Large intestine (tissue), 3 donors: ENCODE measurements around the gene KBTBD12. TPM values are rescaled to one million over a fixed set of nuclear protein-coding genes. Genes with fewer than 3 reads are reported as not detected.
"Not testable (repeated sequence)": the region's sequence is repeated elsewhere in the genome, so short reads cannot be mapped to it uniquely, and the experiment has no call there.

Experiments
- DNase-seq, 2 donors: peaks; one replicate each; pipeline versions ENCODE4 v3.0.0 to v3.0.0-alpha.2; 2013
- H3K27ac ChIP-seq: one replicate; pipeline ENCODE4 v1.5.1; 2013; ENCODE audit warnings: low read length
- H3K27me3 ChIP-seq: 2 replicates; pipeline ENCODE4 v1.6.1; 2013; ENCODE audit warnings: low read length; ENCODE audit not compliant: control insufficient read depth, insufficient read depth
- H3K36me3 ChIP-seq: 2 replicates; pipeline ENCODE4 v1.6.1; 2013; ENCODE audit warnings: low read length; ENCODE audit not compliant: control insufficient read depth, insufficient read depth
- H3K4me1 ChIP-seq: one replicate; pipeline ENCODE4 v1.6.1; 2013; ENCODE audit warnings: low read length; ENCODE audit not compliant: control insufficient read depth, insufficient read depth
- H3K4me3 ChIP-seq: one replicate; pipeline ENCODE4 v1.5.1; 2013; ENCODE audit warnings: low read length
- H3K9me3 ChIP-seq: one replicate; pipeline ENCODE4 v1.6.1; 2013; ENCODE audit warnings: mild to moderate bottlenecking, low read depth, low read length, moderate library complexity; ENCODE audit not compliant: control insufficient read depth
- WGBS: methylation state at CpG from one replicate; pipeline ENCODE4 v1.1.5; 2013; ENCODE audit warnings: low lambda C conversion rate; ENCODE audit not compliant: insufficient coverage; 5-methylcytosine and 5-hydroxymethylcytosine counted together
- polyA plus RNA-seq: library from polyadenylated mRNA; unstranded; fragments of 120-200 nt; gene quantifications from one replicate; pipeline ENCODE4 v1.2.1, GENCODE V29; 2013

The KBTBD12 gene
- polyA plus RNA-seq, 1 donor, result 0.52 TPM

DNA sequence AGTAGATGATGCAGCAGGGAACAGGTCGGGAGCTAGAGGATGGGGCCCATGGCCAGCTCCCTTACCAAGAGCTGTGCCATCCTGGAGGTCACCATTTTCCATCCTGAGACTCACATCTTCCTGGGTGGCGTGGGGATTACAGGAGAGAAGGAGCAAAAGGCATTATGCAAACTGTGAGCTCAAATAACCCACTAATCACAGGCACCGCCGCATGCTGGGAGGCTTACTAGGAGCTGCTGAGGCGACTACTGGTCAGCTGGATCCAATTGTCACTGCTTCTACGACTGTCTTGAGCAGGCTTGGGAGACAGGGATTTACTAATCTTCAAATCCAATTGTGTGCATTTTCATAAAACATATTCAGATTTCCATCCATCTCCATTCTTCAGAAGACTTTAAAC lies 12.5 kb upstream of the KBTBD12 start:
- WGBS, result 0% methylated on average over 1 of the region's 6 CpGs
- DNase-seq, result no peak
- Histone ChIP-seq H3K27me3 (no peaks in the 10 kb centered on the region), H3K9me3 (no peaks in the 10 kb centered on the region), H3K4me1 (peaks cover 12% of the 10 kb centered on the region), H3K4me3 (no peak overlapping the region), H3K36me3 (no peaks in the 10 kb centered on the region), H3K27ac (no peak overlapping the region)

DNA sequence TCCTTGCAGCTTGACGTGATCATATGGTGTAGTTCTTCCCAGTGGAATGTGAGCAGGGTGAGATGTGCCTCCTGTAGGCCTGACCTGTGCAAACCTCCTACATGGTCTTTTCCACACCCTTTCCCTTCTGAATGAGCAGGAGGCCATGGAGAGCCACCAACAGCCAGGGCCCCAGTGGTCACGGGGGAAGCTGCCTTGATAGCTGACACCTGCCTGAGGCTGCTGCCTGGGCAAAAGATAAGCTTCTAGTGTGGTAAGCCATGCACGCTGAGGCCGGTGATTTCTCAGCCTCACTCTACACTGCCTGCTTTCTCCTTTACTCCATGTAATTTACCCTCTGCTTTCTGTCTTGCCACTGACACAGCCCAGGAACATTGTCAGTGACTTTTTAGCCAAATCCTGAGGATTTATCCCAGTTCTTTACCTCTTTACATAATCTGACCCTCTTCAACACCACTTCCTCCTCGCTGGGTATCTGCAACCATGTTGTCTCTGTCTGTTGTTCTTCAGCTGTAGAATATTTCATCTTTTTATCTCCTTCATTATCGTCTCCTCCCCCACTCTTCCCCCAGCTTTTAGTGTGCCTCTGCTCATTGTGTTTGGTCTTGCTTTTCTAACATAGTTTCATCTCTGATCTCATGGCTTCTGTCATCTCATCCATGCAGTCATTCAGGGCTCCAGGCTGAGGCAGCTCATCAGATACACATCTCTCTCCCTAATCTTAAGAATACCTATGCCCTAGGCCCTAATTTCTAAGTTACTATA lies 11.2 kb upstream of the KBTBD12 start:
- no peaks in the 10 kb centered on the region for H3K36me3 ChIP-seq
- peak; percentile 64 to 82 for DNase-seq
- H3K27me3 ChIP-seq, result no peaks in the 10 kb centered on the region
- no CpG with 5 or more reads among the region's 6 CpGs for WGBS
- H3K4me1 ChIP-seq, result peaks cover 12% of the 10 kb centered on the region
- H3K27ac ChIP-seq, result peak overlapping the region; percentile 84
- no peak overlapping the region for H3K4me3 ChIP-seq
- H3K9me3 ChIP-seq, result no peaks in the 10 kb centered on the region

DNA sequence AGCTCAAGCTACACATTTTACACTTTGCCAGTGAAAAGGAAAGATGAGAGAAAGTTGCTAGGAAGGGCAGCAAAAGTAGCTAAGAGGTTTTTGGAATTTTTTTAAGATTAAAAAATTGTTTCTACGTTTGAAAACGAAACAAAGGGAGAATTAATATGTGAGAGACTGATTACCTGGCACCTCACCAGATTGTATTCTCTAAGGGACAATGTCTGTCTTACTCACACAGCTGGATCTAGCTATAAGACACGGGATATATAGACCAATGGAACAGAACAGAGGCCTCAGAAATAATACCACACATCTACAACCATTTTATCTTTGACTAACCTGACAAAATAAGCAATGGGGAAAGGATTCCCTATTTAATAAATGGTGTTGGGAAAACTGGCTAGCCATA lies 9.5 kb upstream of the KBTBD12 start:
- H3K27ac ChIP-seq, result no peak overlapping the region
- no peak overlapping the region for H3K4me3 ChIP-seq
- 80% methylated on average over 1 of the region's 3 CpGs for WGBS
- no peaks in the 10 kb centered on the region for H3K9me3 ChIP-seq
- DNase-seq, result no peak
- no peaks in the 10 kb centered on the region for H3K27me3 ChIP-seq
- H3K36me3 ChIP-seq, result no peaks in the 10 kb centered on the region
- peaks cover 12% of the 10 kb centered on the region for H3K4me1 ChIP-seq

DNA sequence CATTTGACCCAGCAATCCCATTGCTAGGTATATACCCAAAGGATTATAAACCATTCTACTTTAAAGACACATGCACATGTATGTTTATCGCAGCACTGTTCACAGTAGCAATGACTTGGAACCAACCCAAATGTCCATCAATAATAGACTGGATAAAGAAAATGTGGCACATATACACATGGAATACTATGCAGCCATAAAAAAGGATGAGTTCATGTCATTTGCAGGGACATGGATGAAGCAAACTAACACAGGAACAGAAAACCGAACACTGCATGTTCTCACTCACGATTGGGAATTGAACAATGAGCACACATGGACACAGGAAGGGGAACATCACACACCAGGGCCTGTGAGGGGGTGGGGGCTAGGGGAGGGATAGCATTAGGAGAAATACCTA lies 8.4 kb upstream of the KBTBD12 start:
- H3K27ac ChIP-seq, H3K4me3 ChIP-seq, H3K9me3 ChIP-seq, DNase-seq, H3K27me3 ChIP-seq, H3K36me3 ChIP-seq: not testable (repeated sequence)
- WGBS, result no CpG with 5 or more reads among the region's 3 CpGs
- H3K4me1 ChIP-seq, result peaks cover 13% of the 10 kb centered on the region

DNA sequence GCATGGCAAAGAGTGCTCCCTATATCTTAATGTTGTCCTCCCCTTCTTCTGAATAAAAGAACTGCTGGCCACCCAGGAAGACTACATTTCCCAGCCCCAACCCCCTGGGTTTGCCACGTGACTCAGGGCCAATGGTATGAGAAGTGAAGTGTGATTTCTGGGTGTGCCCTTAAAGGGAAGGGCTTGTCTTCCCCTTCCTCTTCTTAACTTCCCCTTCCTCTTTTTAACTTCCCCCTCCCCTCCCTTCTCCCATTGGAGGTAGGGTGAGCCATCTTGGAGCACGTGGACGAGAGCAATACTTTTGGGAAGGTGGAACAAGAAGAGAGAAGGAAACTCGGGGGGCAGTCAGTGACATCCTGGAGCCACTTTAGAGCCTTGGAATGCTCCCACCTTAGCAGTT lies 6.8 kb upstream of the KBTBD12 start:
- H3K9me3 ChIP-seq, result no peaks in the 10 kb centered on the region
- no peaks in the 10 kb centered on the region for H3K36me3 ChIP-seq
- no peak overlapping the region for H3K27ac ChIP-seq
- no peak for DNase-seq
- peaks cover 15% of the 10 kb centered on the region for H3K4me1 ChIP-seq
- no peaks in the 10 kb centered on the region for H3K27me3 ChIP-seq
- WGBS, result no CpG with 5 or more reads among the region's 4 CpGs
- H3K4me3 ChIP-seq, result no peak overlapping the region

DNA sequence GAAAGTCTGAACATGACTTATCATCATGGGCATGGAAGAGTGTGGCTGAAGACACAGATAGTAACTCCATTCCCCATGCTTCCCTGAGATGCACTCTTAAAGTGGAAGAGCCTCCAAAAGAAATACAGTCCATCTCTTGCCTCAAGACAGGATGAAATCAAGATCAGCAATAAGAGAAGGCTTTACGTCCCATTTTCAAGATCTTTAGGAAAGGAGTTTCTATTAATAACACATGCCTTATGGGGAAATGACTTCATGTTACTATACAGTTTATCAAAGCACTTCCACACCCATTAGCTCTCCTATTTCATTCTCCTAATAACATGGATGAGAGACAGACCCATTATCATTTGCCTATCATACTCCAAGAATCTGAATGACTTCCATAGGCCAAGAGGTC lies 6.1 kb upstream of the KBTBD12 start:
- Histone ChIP-seq H3K9me3 (no peaks in the 10 kb centered on the region), H3K4me1 (peaks cover 7% of the 10 kb centered on the region), H3K36me3 (no peaks in the 10 kb centered on the region), H3K27me3 (no peaks in the 10 kb centered on the region), H3K4me3 (no peak overlapping the region), H3K27ac (no peak overlapping the region)
- no CpG with 5 or more reads among the region's 1 CpG for whole genome bisulfite sequencing
- no peak for DNase-seq

DNA sequence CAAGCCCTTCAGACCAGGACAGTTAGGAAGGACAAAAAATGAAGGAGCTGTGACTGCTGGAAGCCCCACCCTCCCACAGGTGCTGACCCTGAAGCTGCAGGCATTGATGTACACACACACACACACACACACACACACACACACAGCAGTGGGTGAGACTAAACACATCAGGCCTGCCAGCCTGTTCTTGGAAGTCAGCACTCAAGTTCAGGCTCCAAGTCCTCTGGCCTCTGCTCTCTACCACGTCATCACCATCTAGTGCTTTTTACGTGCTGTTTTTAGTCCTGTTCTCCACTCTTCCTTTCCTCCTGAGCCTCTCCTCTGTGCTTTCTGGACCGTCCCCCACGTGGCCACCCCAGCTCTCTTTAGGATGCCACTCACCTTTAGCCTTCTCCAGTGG lies 5.4 kb upstream of the KBTBD12 start:
- H3K9me3 ChIP-seq, result no peaks in the 10 kb centered on the region
- no CpG with 5 or more reads among the region's 4 CpGs for WGBS
- no peak overlapping the region for H3K27ac ChIP-seq
- H3K36me3 ChIP-seq, result no peaks in the 10 kb centered on the region
- no peak for DNase-seq
- no peak overlapping the region for H3K4me3 ChIP-seq
- no peaks in the 10 kb centered on the region for H3K27me3 ChIP-seq
- H3K4me1 ChIP-seq, result peaks cover 7% of the 10 kb centered on the region

DNA sequence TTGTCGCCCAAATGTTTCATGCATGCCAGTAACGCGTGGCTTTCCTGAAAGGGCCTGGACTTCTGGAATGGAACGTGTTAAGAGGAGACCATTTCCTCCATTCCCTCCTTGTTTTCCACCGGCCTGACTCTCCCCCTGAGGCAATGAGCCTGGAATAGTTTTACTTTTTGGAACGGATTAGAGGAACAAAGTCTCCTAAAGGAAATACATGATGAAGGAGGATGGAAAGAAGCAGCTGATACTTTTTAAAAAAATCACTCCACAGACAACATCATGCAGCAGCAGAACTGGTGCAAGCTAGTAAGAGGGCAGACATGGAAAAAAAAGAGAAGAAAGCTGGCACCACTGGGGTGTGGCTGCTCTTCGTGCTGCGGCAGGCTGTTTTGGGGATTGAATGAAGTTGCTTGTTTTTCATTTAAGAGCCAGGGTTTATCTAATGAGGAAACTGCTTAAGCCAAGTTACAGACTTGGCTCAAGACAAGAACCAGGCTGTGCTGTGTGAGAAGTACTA lies 3.6 kb upstream of the KBTBD12 start:
- Histone ChIP-seq H3K4me3 (no peak overlapping the region), H3K27ac (no peak overlapping the region), H3K4me1 (peaks cover 16% of the 10 kb centered on the region), H3K9me3 (peaks cover 8% of the 10 kb centered on the region), H3K27me3 (peaks cover 9% of the 10 kb centered on the region), H3K36me3 (no peaks in the 10 kb centered on the region)
- WGBS, result 62% methylated on average over 4 of the region's 8 CpGs
- no peak for DNase-seq

DNA sequence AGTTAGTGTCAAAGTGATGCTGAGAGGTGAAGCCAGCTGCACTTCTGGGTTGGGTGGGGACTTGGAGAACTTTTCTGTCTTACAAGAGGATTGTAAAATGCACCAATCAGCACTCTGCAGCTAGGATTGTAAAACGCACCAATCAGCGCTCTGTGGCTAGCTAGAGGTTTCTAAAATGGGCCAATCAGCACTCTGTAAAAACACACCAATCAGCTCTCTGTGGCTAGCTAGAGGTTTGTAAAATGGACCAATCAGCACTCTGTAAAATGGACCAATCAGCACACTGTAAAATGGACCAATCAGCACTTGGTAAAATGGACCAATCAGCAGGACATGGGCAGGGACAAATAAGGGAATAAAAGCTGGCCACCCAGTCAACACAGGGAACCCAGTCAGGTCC lies 1.2 kb upstream of the KBTBD12 start:
- not testable (repeated sequence) for H3K27me3 ChIP-seq, H3K27ac ChIP-seq, DNase-seq, H3K4me3 ChIP-seq, H3K9me3 ChIP-seq, H3K36me3 ChIP-seq
- peaks cover 16% of the 10 kb centered on the region for H3K4me1 ChIP-seq
- WGBS, result no CpG with 5 or more reads among the region's 2 CpGs

DNA sequence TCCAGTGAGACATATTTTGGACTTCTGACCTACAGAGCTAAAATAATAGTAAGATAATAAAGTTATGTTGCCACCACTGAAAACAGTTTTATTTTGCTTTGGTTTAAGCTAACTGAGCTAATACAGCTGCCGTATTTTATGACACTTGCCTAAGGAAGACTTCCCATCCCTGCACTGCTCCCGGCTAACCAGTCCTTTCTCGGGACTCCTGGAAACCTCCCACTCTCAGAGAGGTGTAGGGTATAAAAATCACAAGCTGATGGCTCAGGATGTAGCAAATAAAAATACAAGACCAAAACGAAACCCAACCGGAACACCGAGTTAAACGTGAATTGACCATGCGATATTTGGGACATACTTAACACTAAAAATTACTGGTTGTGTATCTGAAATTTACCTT lies 448 bp upstream of the KBTBD12 start:
- peak overlapping the region; percentile 47 for H3K4me3 ChIP-seq
- no peaks in the 10 kb centered on the region for H3K36me3 ChIP-seq
- no CpG with 5 or more reads among the region's 8 CpGs for WGBS
- H3K4me1 ChIP-seq, result peaks cover 16% of the 10 kb centered on the region
- DNase-seq, result peak in 1 of 2 donors; percentile 41
- H3K27me3 ChIP-seq, result peaks cover 9% of the 10 kb centered on the region
- peaks cover 8% of the 10 kb centered on the region for H3K9me3 ChIP-seq
- no peak overlapping the region for H3K27ac ChIP-seq

DNA sequence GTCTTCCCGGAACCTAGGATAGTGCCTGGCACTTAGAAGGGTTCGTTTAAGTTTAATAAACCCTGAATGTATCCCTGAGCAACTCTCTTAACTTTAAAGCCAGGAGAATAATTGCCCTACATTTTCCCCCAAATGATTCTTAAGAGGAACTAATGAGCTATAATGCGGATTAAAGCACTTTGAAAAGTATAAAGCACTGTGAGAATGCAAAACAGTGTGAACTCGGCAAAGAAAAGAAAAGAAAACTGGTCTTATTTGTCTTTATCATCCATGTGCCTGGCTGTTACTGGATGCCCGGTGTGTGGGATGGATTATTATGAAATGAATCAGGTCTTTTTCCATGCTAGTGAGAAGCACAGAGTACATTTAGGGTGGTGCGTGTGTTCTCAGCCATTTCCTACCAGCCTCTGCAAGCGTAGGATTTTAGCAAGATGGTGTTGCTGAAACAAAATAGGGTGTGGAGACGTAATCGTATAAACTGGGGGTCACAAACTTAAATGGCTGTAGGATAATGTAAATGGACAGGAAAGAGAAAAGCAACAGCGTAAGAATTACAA lies 983 bp downstream of the KBTBD12 start:
- H3K36me3 ChIP-seq, result no peaks in the 10 kb centered on the region
- H3K27ac ChIP-seq, result no peak overlapping the region
- WGBS, result 87% methylated on average over 3 of the region's 10 CpGs
- no peak overlapping the region for H3K4me3 ChIP-seq
- peaks cover 8% of the 10 kb centered on the region for H3K9me3 ChIP-seq
- no peak for DNase-seq
- H3K4me1 ChIP-seq, result peaks cover 16% of the 10 kb centered on the region
- H3K27me3 ChIP-seq, result peaks cover 9% of the 10 kb centered on the region
